Naive thymus-derived CD4-positive, alpha-beta T cell (primary cell): Measurements from ENCODE around the gene GSN. TPM values are rescaled to one million over a fixed set of nuclear protein-coding genes. Genes with fewer than 3 reads are reported as not detected.

ENCODE experiments used
- ATAC-seq: fragments of 150-1000 bp; cut with Tn5 transposase; 2 replicates; pipeline ENCODE4 v1.10.0; 2021; ENCODE audit warnings: mild to moderate bottlenecking, moderate library complexity
- CTCF ChIA-PET: fragments of 350-600 bp; sonication (Branson Sonifier 250); formaldehyde crosslinking; loops from one replicate; lab custom pipeline; 2021; ENCODE audit warnings: antibody characterized with exemption; lab: Charles Lee
- POLR2A ChIA-PET: fragments of 350-600 bp; sonication (Branson Sonifier 250); formaldehyde crosslinking; loops from one replicate; lab custom pipeline; 2021; ENCODE audit warnings: antibody characterized with exemption, inconsistent platforms; lab: Charles Lee
- DNase-seq, 9 donors: peaks; one replicate each; pipeline versions ENCODE4 v3.0.0 to v3.0.0-alpha.2; 2020 to 2022; ENCODE audit warnings: mixed read lengths in 1 of 9
- H3K27ac ChIP-seq: one replicate; pipeline ENCODE4 v1.7.0; 2013; ENCODE audit warnings: mild to moderate bottlenecking, low read depth, low read length, moderate library complexity
- H3K27me3 ChIP-seq, 2 donors: one replicate each; pipeline ENCODE4 v1.7.0; 2013; ENCODE audit warnings: low read length in 2 of 2, mild to moderate bottlenecking in 2 of 2, moderate library complexity in 2 of 2; ENCODE audit not compliant: control insufficient read depth in 2 of 2, insufficient read depth in 2 of 2
- H3K36me3 ChIP-seq, 3 experiments: 1 replicate in 2 of 3; 2 replicates in 1 of 3; pipeline ENCODE4 v1.7.0; 2013; ENCODE audit warnings: low read length in 3 of 3, mild to moderate bottlenecking in 3 of 3, moderate library complexity in 1 of 3; ENCODE audit not compliant: insufficient read depth in 3 of 3, control insufficient read depth in 2 of 3
- H3K4me1 ChIP-seq, 2 donors: one replicate each; pipeline ENCODE4 v1.7.0; 2013; ENCODE audit warnings: low read length in 2 of 2, mild to moderate bottlenecking in 2 of 2, moderate library complexity in 1 of 2; ENCODE audit not compliant: control insufficient read depth in 2 of 2, insufficient read depth in 2 of 2
- H3K4me3 ChIP-seq: 2 replicates; pipeline ENCODE4 v1.7.0; 2013; ENCODE audit warnings: mild to moderate bottlenecking, low read length
- H3K9me3 ChIP-seq, 3 experiments: 1 replicate in 2 of 3; 2 replicates in 1 of 3; pipeline ENCODE4 v1.7.0; 2013; ENCODE audit warnings: low read length in 3 of 3; ENCODE audit not compliant: control insufficient read depth in 2 of 3
- H3K27ac Mint-ChIP-seq, 9 donors: one replicate each; pipeline ENCODE4 v1.8.0; 2020 to 2022; ENCODE audit warnings: mixed read lengths in 9 of 9, mild to moderate bottlenecking in 8 of 9, moderate library complexity in 5 of 9, inconsistent platforms in 2 of 9
- H3K27me3 Mint-ChIP-seq, 5 donors: one replicate each; pipeline ENCODE4 v1.8.0; 2021 to 2022; ENCODE audit warnings: mixed read lengths in 5 of 5, mild to moderate bottlenecking in 1 of 5
- H3K36me3 Mint-ChIP-seq, 5 donors: one replicate each; pipeline ENCODE4 v1.8.0; 2020 to 2022; ENCODE audit warnings: mixed read lengths in 5 of 5, mild to moderate bottlenecking in 3 of 5, inconsistent platforms in 1 of 5
- H3K4me1 Mint-ChIP-seq, 7 donors: one replicate each; pipeline ENCODE4 v1.8.0; 2020 to 2022; ENCODE audit warnings: mixed read lengths in 7 of 7, mild to moderate bottlenecking in 3 of 7, inconsistent platforms in 1 of 7
- H3K4me3 Mint-ChIP-seq, 10 donors: one replicate each; pipeline ENCODE4 v1.8.0; 2020 to 2022; ENCODE audit warnings: mild to moderate bottlenecking in 10 of 10, mixed read lengths in 10 of 10, moderate library complexity in 6 of 10, inconsistent platforms in 2 of 10
- H3K9me3 Mint-ChIP-seq, 11 donors: one replicate each; pipeline ENCODE4 v1.8.0; 2020 to 2022; ENCODE audit warnings: mixed read lengths in 11 of 11, mild to moderate bottlenecking in 4 of 11, inconsistent platforms in 1 of 11, moderate library complexity in 1 of 11
- intact Hi-C, 2 donors: fragments of 100-400 bp; cut with micrococcal nuclease; formaldehyde crosslinking; loops; one replicate each; pipeline ENCODE4 v1.15.1; 2023
- polyA plus RNA-seq, 2 donors: library from polyadenylated mRNA; unstranded; fragments of 300-500 nt; fragmentation: Illumina TruSeq; gene quantifications; one replicate each; pipeline ENCODE4 v1.2.3, GENCODE V29; 2021
- total RNA-seq, 6 experiments: library from RNA in 5 of 6; stranded (reverse) in 5 of 6; gene quantifications; 1 replicate in 5 of 6; 2 replicates in 1 of 6; pipeline ENCODE4 v1.2.3 and lab custom pipeline; 2021 to 2026

Gene GSN
- total and polyA plus RNA-seq, 7 experiments from 2014 or later = 2.9 to 34.6 (median 6.4) TPM

GRCh38 chr9:121317737-121318630, 50.0 kb downstream of the GSN start:
- no peak overlapping the region for H3K27ac ChIP-seq

DNA sequence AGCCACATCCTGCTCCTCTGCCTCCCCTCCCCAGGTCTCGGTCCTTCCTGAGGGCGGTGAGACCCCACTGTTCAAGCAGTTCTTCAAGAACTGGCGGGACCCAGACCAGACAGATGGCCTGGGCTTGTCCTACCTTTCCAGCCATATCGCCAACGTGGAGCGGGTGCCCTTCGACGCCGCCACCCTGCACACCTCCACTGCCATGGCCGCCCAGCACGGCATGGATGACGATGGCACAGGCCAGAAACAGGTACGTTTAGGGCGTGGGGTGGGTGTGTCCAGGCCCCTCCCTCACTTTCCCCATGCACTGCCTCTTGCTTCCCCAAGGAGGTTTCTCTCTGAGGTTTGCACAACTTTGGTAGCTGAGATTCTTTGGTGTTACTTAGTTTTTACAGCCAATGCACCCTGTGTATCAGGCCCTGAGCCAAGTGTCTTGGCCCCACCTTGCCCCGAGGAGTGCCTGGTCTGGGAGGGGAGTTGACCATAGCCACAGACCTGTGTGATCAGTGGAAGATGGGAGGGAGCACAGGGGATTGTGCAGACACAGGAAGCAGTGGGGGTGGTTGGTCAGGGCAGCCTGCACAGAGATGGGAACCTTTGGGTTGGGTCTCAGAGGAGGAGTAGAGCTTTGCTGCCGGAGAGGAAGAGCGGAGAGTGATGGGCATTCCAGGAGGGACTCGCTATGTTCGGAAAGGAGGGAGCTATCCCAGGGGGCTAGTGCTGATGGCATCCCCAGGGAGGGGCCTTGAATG, 50.8 kb downstream of the GSN start:
- H3K27me3 Mint-ChIP-seq = no peaks in the 10 kb centered on the region

More at GRCh38 chr9:121317737-121318630, 50.0 kb downstream of the GSN start:
- Mint-ChIP-seq H3K27ac (peak overlapping the region in 1 of 9 donors; percentile 50), H3K36me3 (peaks cover 0 to 15% (median 0%) of the 10 kb centered on the region in 5 donors), H3K4me1 (peaks cover 0 to 22% (median 7%) of the 10 kb centered on the region in 7 donors), H3K27me3 (no peaks in the 10 kb centered on the region), H3K9me3 (no peaks in the 10 kb centered on the region), H3K4me3 (no peak overlapping the region)
- H3K4me3 ChIP-seq = no peak overlapping the region
- H3K36me3 ChIP-seq = no peaks in the 10 kb centered on the region
- H3K9me3 ChIP-seq = no peaks in the 10 kb centered on the region
- ATAC-seq (no peak), DNase-seq (no peak)
- ChIA-PET CTCF (interaction anchor here (0.6 to 12.3 kb wide), 5 partner anchors 9 to 140 kb away, joined by 3 to 190 read pairs (median 4); no protein-coding TSS in a partner anchor), POLR2A (no interaction called here)
- intact Hi-C loops = no loop called here
- H3K27me3 ChIP-seq = no peaks in the 10 kb centered on the region
- peaks cover 5 to 16% of the 10 kb centered on the region in 2 donors for H3K4me1 ChIP-seq

GRCh38 chr9:121319383-121319780, 51.4 kb downstream of the GSN start:
- Mint-ChIP-seq H3K36me3 (peaks cover 0 to 10% (median 0%) of the 10 kb centered on the region in 5 donors), H3K9me3 (no peaks in the 10 kb centered on the region), H3K4me3 (no peak overlapping the region), H3K27ac (no peak overlapping the region), H3K4me1 (peaks cover 0 to 30% (median 7%) of the 10 kb centered on the region in 7 donors), H3K27me3 (no peaks in the 10 kb centered on the region)
- peaks cover 5 to 16% of the 10 kb centered on the region in 2 donors for H3K4me1 ChIP-seq
- ChIA-PET POLR2A (interaction anchor here (1.0 kb wide), 1 partner anchor 81 kb away, joined by 3 read pairs; no protein-coding TSS in a partner anchor), CTCF (interaction anchor here (0.5 to 12.3 kb wide), 27 partner anchors 9 to 713 kb away, joined by 3 to 190 read pairs (median 4); no protein-coding TSS in a partner anchor)
- H3K9me3 ChIP-seq = no peaks in the 10 kb centered on the region
- no peaks in the 10 kb centered on the region for H3K36me3 ChIP-seq
- H3K27ac ChIP-seq = no peak overlapping the region
- no peaks in the 10 kb centered on the region for H3K27me3 ChIP-seq
- intact Hi-C loops = no loop called here
- DNase-seq = no peak
- no peak for ATAC-seq
- no peak overlapping the region for H3K4me3 ChIP-seq

More for the DNA sequence above, 50.8 kb downstream of the GSN start:
- H3K27ac ChIP-seq = no peak overlapping the region
- no peaks in the 10 kb centered on the region for H3K27me3 ChIP-seq
- Mint-ChIP-seq H3K4me1 (peaks cover 0 to 27% (median 7%) of the 10 kb centered on the region in 7 donors), H3K4me3 (no peak overlapping the region), H3K27ac (peak overlapping the region in 1 of 9 donors; percentile 6), H3K9me3 (no peaks in the 10 kb centered on the region), H3K36me3 (peaks cover 0 to 10% (median 0%) of the 10 kb centered on the region in 5 donors)
- ChIA-PET POLR2A (interaction anchor here (1.0 kb wide), 1 partner anchor 82 kb away, joined by 3 read pairs; no protein-coding TSS in a partner anchor), CTCF (interaction anchor here (0.5 to 12.3 kb wide), 17 partner anchors 9 to 671 kb away, joined by 3 to 190 read pairs (median 9); no protein-coding TSS in a partner anchor)
- no peaks in the 10 kb centered on the region for H3K36me3 ChIP-seq
- no peak for ATAC-seq
- DNase-seq = no peak
- intact Hi-C loops = no loop called here
- H3K9me3 ChIP-seq = no peaks in the 10 kb centered on the region
- H3K4me3 ChIP-seq = no peak overlapping the region
- peaks cover 5 to 16% of the 10 kb centered on the region in 2 donors for H3K4me1 ChIP-seq

DNA sequence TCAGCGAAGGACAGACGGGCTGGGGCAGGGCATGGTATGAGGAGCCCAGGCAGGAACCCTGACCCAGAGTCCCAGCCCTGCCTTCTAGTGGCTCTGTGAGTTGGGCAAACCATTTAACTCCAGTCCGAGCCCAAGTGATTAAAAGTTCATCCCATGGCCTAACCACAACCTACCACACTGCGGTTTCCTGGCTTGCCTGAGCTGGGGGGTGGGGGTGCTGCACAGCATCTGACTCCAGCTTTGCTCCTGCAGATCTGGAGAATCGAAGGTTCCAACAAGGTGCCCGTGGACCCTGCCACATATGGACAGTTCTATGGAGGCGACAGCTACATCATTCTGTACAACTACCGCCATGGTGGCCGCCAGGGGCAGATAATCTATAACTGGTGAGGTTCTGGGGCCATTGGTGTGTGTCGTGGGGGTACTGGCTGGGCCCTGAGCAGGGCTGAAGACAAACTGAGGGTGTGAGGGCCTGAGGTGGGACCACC, 53.1 kb downstream of the GSN start:
- peak overlapping the region in 2 of 9 donors; percentile 55 to 62 for H3K27ac Mint-ChIP-seq
- no peak overlapping the region for H3K27ac ChIP-seq
- peaks cover 0 to 35% (median 7%) of the 10 kb centered on the region in 7 donors for H3K4me1 Mint-ChIP-seq
- H3K36me3 ChIP-seq = peaks cover 0 to 3% (median 0%) of the 10 kb centered on the region in 3 experiments
- no peak overlapping the region for H3K4me3 ChIP-seq
- peaks cover 0 to 19% (median 0%) of the 10 kb centered on the region in 5 donors for H3K36me3 Mint-ChIP-seq
- no peaks in the 10 kb centered on the region for H3K27me3 ChIP-seq
- H3K4me3 Mint-ChIP-seq = peak overlapping the region in 1 of 10 donors; percentile 58
- DNase-seq = peak in 1 of 9 donors; percentile 34
- peaks cover 5 to 16% of the 10 kb centered on the region in 2 donors for H3K4me1 ChIP-seq
- intact Hi-C loops = loop anchor here (2.0 to 5.0 kb wide), 4 partner anchors 118 to 564 kb away; partner anchors contain the start of gene GGTA1 (in 1 of the 2)
- POLR2A ChIA-PET = no interaction called here
- no peaks in the 10 kb centered on the region for H3K9me3 Mint-ChIP-seq
- no peaks in the 10 kb centered on the region for H3K9me3 ChIP-seq
- H3K27me3 Mint-ChIP-seq = no peaks in the 10 kb centered on the region
- ATAC-seq = no peak
- CTCF ChIA-PET = interaction anchor here (1.0 to 12.3 kb wide), 11 partner anchors 14 to 106 kb away, joined by 3 to 190 read pairs (median 9); no protein-coding TSS in a partner anchor

GRCh38 chr9:121322037-121322736, 54.2 kb downstream of the GSN start:
- intact Hi-C loops = loop anchor here (5.0 kb wide), 2 partner anchors 175 to 565 kb away; partner anchors contain the start of gene GGTA1 (in 1 of the 2)
- Mint-ChIP-seq H3K9me3 (no peaks in the 10 kb centered on the region), H3K4me1 (peaks cover 0 to 35% (median 7%) of the 10 kb centered on the region in 7 donors), H3K27me3 (no peaks in the 10 kb centered on the region), H3K36me3 (peaks cover 0 to 19% (median 0%) of the 10 kb centered on the region in 5 donors), H3K27ac (no peak overlapping the region), H3K4me3 (no peak overlapping the region)
- H3K9me3 ChIP-seq = no peaks in the 10 kb centered on the region
- CTCF ChIA-PET = interaction anchor here (2.4 to 12.3 kb wide), 3 partner anchors 24 to 79 kb away, joined by 7 to 190 read pairs (median 15); no protein-coding TSS in a partner anchor
- no peak overlapping the region for H3K27ac ChIP-seq
- ATAC-seq (no peak), DNase-seq (no peak)
- H3K27me3 ChIP-seq = no peaks in the 10 kb centered on the region
- POLR2A ChIA-PET = no interaction called here
- no peak overlapping the region for H3K4me3 ChIP-seq
- peaks cover 0 to 3% (median 0%) of the 10 kb centered on the region in 3 experiments for H3K36me3 ChIP-seq
- peaks cover 5 to 16% of the 10 kb centered on the region in 2 donors for H3K4me1 ChIP-seq
